Type B pancreatic cell (in vitro differentiated cells): ENCODE data around the gene FBXO21. TPM values are rescaled to one million over a fixed set of nuclear protein-coding genes. Genes with fewer than 3 reads are reported as not detected.

Experiments
- DNase-seq: peaks from one replicate; pipeline ENCODE4 v3.0.0; 2021; ENCODE audit warnings: mixed read lengths; ENCODE audit not compliant: unreplicated experiment; ENCODE audit errors: extremely low spot score
- H3K27ac Mint-ChIP-seq: 2 replicates; pipeline ENCODE4 v1.8.0; 2021; ENCODE audit warnings: mild to moderate bottlenecking, mixed read lengths
- H3K27me3 Mint-ChIP-seq: 2 replicates; pipeline ENCODE4 v1.8.0; 2021; ENCODE audit warnings: mixed read lengths
- H3K36me3 Mint-ChIP-seq: 2 replicates; pipeline ENCODE4 v1.8.0; 2021; ENCODE audit warnings: mixed read lengths
- H3K4me1 Mint-ChIP-seq: one replicate; pipeline ENCODE4 v1.8.0; 2021; ENCODE audit warnings: mixed read lengths; ENCODE audit not compliant: unreplicated experiment
- H3K4me3 Mint-ChIP-seq: 2 replicates; pipeline ENCODE4 v1.8.0; 2021; ENCODE audit warnings: mild to moderate bottlenecking, mixed read lengths
- H3K9me3 Mint-ChIP-seq: 2 replicates; pipeline ENCODE4 v1.8.0; 2021; ENCODE audit warnings: mixed read lengths
- total RNA-seq: library from RNA; stranded (reverse); gene quantifications from 2 replicates; pipeline ENCODE4 v1.2.1, GENCODE V29; 2021; ENCODE audit warnings: low replicate concordance
- TF ChIP-seq, protein P1 (sequence below): fragments of 200-600 bp; sonication (generic); conservative IDR thresholded peaks from 2 replicates; pipeline ENCODE4 v1.5.0; 2021; ENCODE audit warnings: antibody characterized with exemption, mild to moderate bottlenecking

Gene FBXO21
- total RNA-seq, 1 donor from 2014 or later, result 53.3 TPM

DNA sequence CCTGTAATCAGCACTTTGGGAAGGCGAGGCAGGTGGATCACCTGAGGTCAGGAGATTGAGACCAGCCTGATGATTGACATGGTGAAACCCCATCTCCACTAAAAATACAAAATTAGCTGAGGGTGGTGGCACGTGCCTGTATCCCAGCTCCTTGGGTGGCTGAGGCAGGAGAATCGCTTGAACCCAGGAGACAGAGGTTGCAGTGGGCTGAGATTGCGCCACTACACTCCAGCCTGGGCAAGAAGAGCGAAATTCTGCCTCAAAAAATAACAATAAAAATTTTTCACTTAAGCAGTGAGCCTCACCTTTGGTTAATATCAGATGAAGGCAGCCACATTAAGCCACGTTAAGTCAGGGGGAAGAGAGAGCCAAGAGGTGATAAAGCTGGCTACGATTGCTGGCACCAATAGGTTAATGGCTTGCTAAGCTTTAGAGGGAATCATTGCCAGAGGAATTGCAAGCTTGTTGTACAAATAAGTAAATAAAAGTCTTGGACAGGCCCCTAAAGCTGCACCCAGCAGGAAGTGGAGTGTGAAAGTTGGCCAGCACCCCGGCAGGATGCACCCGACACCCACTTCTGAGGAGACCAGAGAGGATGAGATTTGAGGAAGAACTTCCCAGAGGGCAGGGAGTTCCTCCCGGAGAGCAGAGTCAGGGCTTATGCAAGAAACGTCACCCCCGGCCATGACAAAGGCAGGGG, 49.7 kb downstream of the FBXO21 start:
- TF ChIP-seq, protein P1, sequence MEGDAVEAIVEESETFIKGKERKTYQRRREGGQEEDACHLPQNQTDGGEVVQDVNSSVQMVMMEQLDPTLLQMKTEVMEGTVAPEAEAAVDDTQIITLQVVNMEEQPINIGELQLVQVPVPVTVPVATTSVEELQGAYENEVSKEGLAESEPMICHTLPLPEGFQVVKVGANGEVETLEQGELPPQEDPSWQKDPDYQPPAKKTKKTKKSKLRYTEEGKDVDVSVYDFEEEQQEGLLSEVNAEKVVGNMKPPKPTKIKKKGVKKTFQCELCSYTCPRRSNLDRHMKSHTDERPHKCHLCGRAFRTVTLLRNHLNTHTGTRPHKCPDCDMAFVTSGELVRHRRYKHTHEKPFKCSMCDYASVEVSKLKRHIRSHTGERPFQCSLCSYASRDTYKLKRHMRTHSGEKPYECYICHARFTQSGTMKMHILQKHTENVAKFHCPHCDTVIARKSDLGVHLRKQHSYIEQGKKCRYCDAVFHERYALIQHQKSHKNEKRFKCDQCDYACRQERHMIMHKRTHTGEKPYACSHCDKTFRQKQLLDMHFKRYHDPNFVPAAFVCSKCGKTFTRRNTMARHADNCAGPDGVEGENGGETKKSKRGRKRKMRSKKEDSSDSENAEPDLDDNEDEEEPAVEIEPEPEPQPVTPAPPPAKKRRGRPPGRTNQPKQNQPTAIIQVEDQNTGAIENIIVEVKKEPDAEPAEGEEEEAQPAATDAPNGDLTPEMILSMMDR, result no peak

DNA sequence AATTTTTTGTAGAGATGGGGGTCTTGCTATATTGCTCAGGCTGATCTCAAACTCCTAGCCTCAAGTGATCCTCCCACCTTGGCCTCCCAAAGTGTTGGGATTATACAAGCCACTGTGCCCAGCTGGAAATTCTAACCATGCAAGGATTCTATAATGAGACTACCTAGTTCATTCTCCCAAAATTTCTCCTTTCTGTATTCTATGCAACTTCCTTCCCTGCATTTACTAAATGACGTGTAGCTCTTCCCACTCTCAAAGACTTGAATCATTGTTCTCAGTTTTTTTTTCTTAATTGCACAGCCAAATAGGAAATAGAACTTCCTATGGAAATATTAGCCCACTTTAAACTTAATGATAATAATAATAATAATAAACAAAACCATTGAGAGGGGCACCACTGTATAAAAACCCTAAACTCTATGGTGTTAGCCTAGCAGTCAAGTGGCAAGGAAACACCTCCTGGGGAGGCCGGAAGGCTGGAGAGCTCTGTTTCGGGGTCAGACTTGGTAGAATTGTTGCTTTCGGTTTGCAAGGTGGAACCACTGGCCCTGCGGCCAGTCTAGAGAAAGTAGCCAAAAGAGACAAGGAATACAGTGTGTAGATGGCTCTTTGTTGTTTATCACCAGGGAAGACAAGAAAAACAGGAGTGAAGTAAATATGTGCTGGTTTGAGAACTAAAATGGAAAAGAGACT, 51.1 kb downstream of the FBXO21 start:
- H3K9me3 Mint-ChIP-seq, result no peaks in the 10 kb centered on the region

More for the DNA sequence above, 49.7 kb downstream of the FBXO21 start:
- Mint-ChIP-seq H3K27me3 (no peaks in the 10 kb centered on the region), H3K27ac (no peak overlapping the region), H3K9me3 (no peaks in the 10 kb centered on the region), H3K4me1 (peaks cover 30% of the 10 kb centered on the region), H3K4me3 (no peak overlapping the region), H3K36me3 (peaks cover 15% of the 10 kb centered on the region)
- DNase-seq, result no peak

DNA sequence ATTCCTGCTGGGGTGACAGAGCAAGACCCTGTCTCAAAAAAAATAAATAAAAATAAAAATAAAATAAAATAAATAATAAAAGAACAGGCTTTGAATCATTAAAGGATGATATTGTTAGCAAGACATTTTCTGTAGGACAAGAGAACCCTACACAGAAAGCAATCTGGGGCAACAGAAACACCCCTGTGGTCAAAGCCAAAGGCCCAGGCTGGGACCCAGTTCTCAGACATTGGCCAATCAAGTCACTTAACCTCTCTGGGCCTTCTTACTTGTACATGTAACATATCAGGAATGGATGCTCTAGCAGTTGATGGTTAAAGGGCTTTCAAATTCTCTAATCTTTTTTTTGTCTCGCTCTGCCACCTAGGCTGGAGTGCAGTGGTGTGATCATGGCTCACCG, 55.5 kb downstream of the FBXO21 start:
- Mint-ChIP-seq H3K4me3 (no peak overlapping the region), H3K9me3 (no peaks in the 10 kb centered on the region), H3K4me1 (no peaks in the 10 kb centered on the region), H3K27ac (no peak overlapping the region), H3K27me3 (no peaks in the 10 kb centered on the region), H3K36me3 (no peaks in the 10 kb centered on the region)
- TF ChIP-seq, protein P1, result no peak
- no peak for DNase-seq

More for the DNA sequence above, 51.1 kb downstream of the FBXO21 start:
- peaks cover 11% of the 10 kb centered on the region for H3K36me3 Mint-ChIP-seq
- H3K4me1 Mint-ChIP-seq, result peaks cover 28% of the 10 kb centered on the region
- no peaks in the 10 kb centered on the region for H3K27me3 Mint-ChIP-seq
- no peak overlapping the region for H3K4me3 Mint-ChIP-seq
- TF ChIP-seq, protein P1, result no peak
- H3K27ac Mint-ChIP-seq, result no peak overlapping the region
- DNase-seq, result no peak

DNA sequence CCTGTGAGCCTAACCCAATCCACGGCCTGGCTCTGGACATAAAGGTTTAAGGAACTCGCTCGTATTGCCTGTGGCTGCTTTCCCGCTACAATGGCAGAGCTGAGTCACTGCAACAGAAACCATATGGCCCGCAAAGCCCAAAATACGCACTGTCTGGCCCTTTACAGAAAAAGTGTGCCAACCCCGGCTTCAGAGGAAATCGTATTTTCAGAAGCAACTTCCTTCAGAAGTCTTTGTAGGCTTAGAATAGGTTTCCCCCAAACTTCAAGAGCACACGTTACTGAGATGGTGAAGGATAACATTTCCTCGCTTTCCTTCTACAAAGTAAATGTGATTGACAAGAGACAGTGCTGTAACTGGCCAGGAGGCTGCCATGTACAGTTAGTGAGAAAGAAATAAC, 56.2 kb downstream of the FBXO21 start:
- no peaks in the 10 kb centered on the region for H3K9me3 Mint-ChIP-seq
- no peaks in the 10 kb centered on the region for H3K4me1 Mint-ChIP-seq
- TF ChIP-seq, protein P1, result no peak
- no peak for DNase-seq
- H3K27ac Mint-ChIP-seq, result no peak overlapping the region
- H3K4me3 Mint-ChIP-seq, result no peak overlapping the region
- no peaks in the 10 kb centered on the region for H3K36me3 Mint-ChIP-seq
- H3K27me3 Mint-ChIP-seq, result no peaks in the 10 kb centered on the region

DNA sequence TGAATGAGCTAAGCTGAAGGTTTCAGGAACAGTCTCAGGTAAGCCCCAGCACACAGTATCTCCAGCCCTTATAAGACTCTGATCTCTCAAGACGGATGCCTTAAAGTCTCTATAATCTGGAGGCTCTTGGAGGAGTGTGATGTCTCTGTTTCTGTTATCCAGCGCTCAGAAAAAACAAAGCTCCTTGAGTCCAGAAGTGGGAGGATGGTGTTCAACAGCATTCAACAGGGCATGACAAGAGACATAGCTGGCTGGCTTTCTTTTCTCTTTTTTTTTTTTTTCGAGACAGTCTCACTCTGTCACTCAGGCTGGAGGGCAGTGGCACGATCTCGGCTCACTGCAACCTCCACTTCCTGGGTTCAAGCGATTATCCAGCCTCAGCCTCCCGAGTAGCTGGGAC, 59.5 kb downstream of the FBXO21 start:
- Mint-ChIP-seq H3K27ac (no peak overlapping the region), H3K4me1 (no peaks in the 10 kb centered on the region), H3K9me3 (peaks cover 9% of the 10 kb centered on the region), H3K27me3 (peaks cover 8% of the 10 kb centered on the region), H3K36me3 (peaks cover 9% of the 10 kb centered on the region), H3K4me3 (no peak overlapping the region)
- TF ChIP-seq, protein P1, result no peak
- no peak for DNase-seq
